Activated T-cell treated with anti-CD3 and anti-CD28 coated beads for 48 hours (primary cell): ENCODE data around the gene HNRNPA1L2.
"Not testable (repeated sequence)": the region's sequence is repeated elsewhere in the genome, so short reads cannot be mapped to it uniquely, and the experiment has no call there.

Experiments used
- DNase-seq: peaks from one replicate; pipeline ENCODE4 v3.0.0-alpha.2; 2020; ENCODE audit warnings: low read depth

The HNRNPA1L2 gene

GRCh38 chr13:52646967-52647366 is 4.7 kb downstream of the HNRNPA1L2 start:
- no peak for DNase-seq

- no peak for DNase-seq
Observed at GRCh38 chr13:52650731-52651130, 8.5 kb downstream of the HNRNPA1L2 start.

GRCh38 chr13:52651897-52652195 is 9.6 kb downstream of the HNRNPA1L2 start:
- DNase-seq: no peak

- peak; percentile 92 for DNase-seq
Observed at GRCh38 chr13:52652196-52652979, 10.2 kb downstream of the HNRNPA1L2 start, which contains the start of gene SUGT1. SUGT1 (plus strand) TSS chr13:52652836; CDS start chr13:52652921, 85 bp downstream.

- DNase-seq: no peak
Observed at GRCh38 chr13:52652980-52653303, 10.7 kb downstream of the HNRNPA1L2 start.

- DNase-seq: no peak
Observed at GRCh38 chr13:52659340-52659739, 17.1 kb downstream of the HNRNPA1L2 start.

GRCh38 chr13:52664272-52664671 is 22.0 kb downstream of the HNRNPA1L2 start:
- DNase-seq: no peak

GRCh38 chr13:52665325-52665724 is 23.1 kb downstream of the HNRNPA1L2 start:
- no peak for DNase-seq

- DNase-seq: no peak
Observed at GRCh38 chr13:52669677-52670076, 27.4 kb downstream of the HNRNPA1L2 start.

GRCh38 chr13:52670726-52671125 is 28.5 kb downstream of the HNRNPA1L2 start:
- DNase-seq: no peak

GRCh38 chr13:52673465-52673864 is 31.2 kb downstream of the HNRNPA1L2 start:
- no peak for DNase-seq

GRCh38 chr13:52677823-52678222 is 35.6 kb downstream of the HNRNPA1L2 start:
- DNase-seq: no peak

GRCh38 chr13:52685806-52686205 is 43.6 kb downstream of the HNRNPA1L2 start:
- not testable (repeated sequence) for DNase-seq

GRCh38 chr13:52686376-52686775 is 44.1 kb downstream of the HNRNPA1L2 start:
- DNase-seq: no peak
